NCI-H2227 treated with DMSO at 0.1 percent for 48 hours (cell line): ENCODE data around the gene GTF2F1.
"Not testable (repeated sequence)": the region's sequence is repeated elsewhere in the genome, so short reads cannot be mapped to it uniquely, and the experiment has no call there.

Experiments used
- DNase-seq: peaks from one replicate; lab custom pipeline; 2025; lab: John Stamatoyannopoulos, UW

The GTF2F1 gene

DNA sequence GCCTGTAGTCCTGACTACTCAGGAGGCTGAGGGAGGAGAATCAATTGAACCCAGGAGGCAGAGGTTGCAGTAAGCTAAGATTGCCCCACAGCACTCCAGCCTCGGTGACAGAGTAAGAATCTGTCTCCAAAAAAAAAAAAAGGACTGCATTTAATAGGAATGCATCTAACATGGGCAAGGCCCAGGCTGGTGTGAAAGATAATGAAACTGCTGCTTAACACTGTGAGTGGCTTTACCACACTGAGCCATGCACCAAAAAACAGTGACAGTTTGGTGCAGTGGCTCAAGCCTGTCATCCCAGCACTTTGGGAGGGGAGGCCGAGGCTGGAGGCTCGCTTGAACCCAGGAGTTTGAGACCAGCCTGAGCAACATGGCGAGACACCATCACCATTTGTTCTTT is 8.6 kb downstream of the GTF2F1 start:
- DNase-seq: no peak

DNA sequence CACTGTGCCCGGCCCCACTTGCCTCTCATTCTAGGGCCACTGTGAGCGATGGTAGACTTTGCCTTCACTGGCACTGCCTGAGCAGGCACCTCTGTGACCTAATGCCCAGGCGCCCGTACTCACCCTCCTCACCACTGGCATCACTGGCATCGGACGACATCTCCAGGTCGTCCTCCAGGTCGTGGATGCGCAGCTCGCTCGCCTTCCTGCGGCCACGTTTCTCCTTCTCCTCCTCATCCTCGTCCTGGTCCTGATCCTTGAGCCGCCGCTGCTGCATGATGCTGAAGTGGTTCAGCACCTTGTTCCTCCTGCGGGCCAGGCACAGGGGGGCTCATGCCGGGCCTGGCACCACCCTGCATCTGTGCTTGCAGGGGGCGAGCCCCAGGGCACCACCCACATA is 9.8 kb downstream of the GTF2F1 start:
- no peak for DNase-seq

DNA sequence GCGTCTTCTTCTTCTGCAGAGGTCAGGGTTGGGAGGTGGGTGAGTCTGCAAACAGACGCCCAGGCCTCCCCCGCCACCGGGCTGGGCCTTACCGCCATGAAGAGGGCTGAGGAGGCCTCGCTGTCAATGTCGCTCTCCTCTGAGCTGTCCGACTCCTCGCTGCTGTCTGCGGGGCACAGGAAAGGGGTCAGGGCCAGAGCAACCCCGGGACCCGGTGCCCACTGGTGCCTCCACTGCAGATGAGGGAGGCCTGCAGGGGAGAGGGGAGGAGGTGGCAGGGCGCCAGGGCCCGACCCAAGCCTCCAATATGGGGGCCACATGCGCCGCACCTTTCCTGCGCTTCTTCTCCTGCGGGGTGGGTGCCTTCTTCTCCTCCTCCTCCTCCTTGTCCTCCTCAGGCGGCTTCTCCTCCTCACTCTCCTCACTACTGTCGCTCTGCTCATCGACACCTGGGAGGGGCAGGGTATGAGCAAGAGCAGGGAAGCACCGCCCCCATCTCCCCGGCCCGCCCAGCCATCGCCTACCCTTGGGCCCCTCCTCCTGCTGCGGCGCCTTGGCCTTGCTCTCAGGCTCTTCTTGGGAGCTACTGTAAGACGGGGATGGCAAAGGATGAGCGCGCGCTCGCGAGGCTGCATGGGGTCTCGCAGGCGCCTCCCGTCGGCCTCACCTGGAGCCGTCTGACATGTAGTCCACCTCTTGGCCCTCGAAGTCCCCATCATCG is 11.8 kb downstream of the GTF2F1 start:
- DNase-seq: no peak

DNA sequence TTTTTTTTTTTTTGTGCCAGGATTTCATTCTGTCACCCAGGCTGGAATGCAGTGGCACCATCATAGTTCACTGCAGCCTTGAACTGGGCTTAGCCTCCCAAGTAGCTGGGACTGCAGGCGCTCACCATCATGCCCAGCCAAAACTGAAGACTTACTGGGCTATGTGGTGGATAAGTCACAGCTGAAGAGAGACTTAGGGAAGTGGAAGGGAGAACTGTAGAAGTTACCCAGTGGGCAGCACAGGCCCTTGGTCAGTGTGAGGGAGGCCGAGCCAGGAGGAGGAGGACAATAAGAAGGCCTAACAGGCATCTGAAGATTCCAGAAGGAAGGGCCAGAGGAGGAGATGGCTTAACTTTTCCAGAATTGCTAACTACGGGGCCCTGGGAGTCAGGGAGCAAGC is 13.2 kb downstream of the GTF2F1 start:
- no peak for DNase-seq

DNA sequence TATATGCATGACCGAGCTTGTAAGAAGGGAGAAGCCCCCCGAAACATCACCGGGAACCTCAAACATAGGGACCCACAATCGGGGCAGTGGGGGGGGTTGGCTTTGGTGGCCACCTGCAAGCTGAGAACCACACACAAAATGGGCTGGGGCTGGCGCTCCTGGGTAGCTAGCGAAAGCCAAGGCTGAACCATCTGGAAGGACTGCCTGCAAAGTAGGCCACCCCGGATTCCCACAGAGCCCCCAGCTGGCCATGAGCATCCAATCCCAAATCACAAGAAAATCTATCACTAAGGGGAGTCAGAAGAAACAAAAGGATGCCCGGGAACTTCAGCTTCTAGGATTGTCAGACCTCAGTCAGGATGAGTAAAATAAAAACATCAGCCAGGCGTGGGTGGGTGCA is 14.5 kb downstream of the GTF2F1 start:
- DNase-seq: no peak

DNA sequence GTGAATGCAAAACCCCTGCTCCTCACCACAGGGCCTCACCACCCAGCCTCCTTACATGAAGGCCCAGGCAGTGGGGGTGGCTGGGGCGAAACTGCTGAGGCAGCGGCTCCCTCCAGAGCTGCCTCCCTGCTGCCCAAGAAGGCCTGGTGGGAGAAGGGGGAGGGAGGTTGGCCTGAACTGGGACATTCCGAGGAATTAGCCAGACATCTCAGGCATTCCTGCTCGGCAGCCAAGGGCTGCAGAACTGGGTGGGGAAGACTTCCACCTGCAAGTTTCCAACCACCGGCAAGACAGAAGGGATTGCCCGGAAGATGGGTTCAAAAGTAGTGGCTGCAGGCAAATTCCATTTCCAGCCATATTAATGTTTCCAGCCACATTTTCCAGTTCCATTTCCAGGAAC is 14.9 kb downstream of the GTF2F1 start:
- no peak for DNase-seq

DNA sequence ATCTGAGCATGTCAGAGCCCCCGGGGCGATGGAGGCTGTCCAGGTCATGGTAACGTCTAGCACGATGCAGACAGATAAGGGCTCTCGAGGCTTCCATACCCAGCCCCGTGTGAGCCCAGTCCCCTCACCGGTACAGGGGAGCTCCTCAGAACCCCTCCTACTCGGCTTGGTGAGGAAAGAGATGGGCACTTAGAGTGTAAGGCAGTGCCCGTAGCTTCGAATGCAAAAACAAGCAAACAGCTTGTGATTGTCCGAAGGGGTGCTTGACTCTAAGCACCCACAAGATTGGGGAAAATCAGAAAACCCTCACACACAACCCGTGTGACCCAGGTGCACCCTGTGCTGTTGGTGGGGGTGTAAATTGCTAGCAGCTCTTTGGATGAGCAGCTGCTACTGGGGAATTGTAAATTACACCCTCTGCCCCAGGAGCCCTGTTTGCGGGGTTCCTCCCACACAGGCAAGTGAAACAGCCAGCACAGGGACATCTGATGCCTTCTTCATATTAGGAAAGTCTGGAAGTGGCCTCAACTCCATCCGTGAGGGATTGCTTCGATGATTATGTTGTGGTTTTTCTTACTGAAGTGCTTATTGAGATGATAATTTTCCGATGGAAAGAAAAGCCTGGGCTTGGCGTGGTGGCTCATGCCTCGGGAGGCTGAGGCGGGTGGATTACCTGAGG is 16.3 kb downstream of the GTF2F1 start:
- DNase-seq: peak; percentile 8

DNA sequence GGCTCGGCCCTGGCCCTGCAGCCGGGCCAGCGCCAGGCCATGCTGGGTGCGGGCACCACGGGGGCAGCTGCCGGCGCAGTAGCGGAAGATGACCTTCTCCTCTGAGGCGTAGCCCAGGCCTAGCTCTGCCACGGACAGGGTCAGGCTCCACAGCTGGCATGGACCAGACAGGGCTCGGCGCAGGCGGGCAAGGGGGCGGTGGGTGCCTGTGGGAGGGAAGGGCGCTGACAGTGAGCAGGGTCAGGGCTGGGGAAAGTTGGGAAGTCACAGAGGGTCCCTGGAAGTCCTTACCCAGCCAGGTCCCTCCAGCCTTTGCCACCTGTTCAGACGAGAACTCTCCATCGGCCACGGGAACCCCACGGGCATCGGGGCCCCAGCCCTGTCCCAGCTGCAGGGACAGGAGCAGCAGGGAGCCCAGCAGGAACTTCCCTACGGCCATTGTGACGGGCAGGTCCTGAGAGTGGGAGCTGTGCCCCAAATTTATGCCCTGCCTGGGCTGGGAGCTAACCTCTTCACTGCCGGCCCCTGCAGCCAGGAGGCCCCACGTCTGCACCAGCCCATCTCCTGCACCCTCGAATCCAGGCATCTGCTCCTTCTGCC is 17.5 kb downstream of the GTF2F1 start, which contains the start of gene PSPN:
PSPN (minus strand) TSS at position 523 of the 600 bp plus-strand sequence; CDS start at position 439, 84 bp downstream.
- no peak for DNase-seq

DNA sequence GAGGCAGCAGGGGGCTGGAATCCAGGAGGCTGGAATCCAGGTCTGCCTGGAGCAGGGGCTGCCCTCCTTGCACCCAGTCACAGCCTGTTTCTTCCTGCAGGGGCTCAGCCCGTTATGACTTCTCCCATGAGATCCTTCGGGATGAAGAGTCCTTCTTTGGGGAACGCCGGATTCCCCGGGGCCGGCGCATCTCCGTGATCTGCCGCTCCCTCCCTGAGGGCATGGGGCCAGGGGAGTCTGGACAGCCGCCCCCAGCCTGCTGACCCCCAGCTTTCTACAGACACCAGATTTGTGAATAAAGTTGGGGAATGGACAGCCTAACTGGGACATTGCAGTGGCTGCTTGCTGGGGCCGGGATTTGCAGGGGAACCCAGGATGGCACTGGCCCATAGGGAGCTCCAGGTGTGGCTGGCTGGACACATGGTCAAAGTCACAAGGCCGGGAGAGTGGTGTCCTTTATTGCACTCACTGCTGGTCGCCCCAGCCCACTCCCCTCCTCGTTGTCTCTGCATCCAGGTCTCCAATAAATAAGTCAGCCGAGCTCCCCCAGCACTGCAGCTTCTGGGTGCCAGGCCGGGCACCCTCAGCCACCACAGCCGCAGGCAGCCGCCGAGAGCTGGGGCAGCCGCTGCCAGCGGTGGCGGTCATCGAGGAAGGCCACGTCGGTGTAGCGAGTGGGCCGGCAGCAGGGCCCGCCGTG is 18.1 kb downstream of the GTF2F1 start:
- DNase-seq: no peak

DNA sequence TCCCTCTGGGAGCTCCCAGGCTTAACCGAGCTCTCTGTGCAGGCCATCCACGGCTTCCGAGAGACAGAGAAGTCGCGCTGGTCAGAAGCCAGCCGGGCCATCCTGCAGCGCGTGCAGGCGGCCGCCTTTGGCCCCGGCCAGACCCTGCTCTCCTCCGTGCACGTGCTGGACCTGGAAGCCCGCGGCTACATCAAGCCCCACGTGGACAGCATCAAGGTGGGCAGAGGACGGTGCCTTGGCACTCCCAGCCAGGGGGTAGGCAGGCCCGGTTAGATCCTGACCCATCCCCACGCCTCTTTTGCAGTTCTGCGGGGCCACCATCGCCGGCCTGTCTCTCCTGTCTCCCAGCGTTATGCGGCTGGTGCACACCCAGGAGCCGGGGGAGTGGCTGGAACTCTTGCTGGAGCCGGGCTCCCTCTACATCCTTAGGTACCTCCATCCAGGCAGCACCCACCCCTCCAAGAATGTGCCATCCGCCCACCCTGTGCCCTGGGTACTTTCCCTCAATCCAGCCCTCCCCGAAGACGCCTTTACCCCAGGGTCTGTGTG is 18.7 kb downstream of the GTF2F1 start:
- DNase-seq: no peak

DNA sequence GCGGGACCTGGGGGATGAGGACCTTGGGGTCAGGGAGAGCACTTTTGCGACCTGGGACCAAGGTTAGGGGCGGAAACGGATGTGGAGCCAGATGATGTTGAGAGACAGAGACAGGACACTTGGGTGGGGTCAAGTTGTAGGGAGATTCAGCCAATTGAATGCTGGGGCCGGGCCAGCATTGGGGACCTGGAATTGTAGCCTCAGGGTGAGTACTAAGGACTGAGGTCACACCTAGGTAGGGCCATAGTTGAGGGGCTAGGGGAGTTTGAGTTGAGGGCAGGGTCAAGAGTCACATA is 19.2 kb downstream of the GTF2F1 start:
- no peak for DNase-seq

DNA sequence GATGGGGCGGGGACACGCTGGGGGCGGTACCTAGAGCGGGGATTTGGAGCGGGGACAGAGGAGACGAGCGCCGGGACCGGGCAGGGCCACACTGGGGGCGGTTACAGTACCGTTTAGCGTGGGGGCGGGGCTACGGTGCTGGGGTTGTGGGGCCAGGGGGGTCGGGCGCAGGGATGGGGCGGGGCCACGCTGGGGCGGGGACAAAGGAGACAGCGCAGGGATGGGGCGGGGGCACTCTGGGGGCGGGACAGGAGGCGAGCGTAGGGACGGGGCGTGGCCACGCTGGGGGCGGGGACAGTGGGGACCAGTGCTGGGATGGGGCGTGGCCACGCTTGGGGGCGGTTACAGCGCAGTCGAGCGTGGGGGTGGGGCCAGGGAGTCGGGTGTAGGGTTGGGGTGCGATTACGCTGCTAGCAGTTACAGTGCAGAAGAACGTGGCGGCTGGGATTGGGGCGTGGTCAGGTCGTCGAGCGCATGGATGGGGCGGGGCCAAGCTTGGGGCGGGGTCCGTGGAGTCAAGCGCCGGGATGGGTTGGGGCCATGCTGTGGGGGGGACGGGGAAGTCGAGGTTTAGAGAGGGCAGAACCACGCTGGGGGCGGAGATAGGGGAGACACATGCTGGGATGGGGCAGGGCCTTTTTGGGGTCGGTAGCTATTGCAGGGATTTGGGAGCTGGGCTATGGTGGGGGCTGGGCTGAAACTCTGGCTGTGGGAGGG is 19.7 kb downstream of the GTF2F1 start:
- peak; percentile 95 for DNase-seq

DNA sequence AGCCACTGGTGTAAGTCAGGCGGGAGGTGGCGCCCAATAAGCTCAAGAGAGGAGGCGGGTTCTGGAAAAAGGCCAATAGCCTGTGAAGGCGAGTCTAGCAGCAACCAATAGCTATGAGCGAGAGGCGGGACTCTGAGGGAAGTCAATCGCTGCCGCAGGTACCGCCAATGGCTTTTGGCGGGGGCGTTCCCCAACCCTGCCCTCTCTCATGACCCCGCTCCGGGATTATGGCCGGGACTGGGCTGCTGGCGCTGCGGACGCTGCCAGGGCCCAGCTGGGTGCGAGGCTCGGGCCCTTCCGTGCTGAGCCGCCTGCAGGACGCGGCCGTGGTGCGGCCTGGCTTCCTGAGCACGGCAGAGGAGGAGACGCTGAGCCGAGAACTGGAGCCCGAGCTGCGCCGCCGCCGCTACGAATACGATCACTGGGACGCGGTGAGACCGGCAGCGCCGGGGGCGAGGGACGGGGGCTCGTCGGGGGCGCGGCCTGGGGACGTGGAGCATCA is 20.3 kb downstream of the GTF2F1 start, which contains the start of gene ALKBH7:
ALKBH7 (plus strand) TSS at position 201 of the 502 bp plus-strand sequence; CDS start at position 228, 27 bp downstream.
- peak; percentile 97 for DNase-seq

DNA sequence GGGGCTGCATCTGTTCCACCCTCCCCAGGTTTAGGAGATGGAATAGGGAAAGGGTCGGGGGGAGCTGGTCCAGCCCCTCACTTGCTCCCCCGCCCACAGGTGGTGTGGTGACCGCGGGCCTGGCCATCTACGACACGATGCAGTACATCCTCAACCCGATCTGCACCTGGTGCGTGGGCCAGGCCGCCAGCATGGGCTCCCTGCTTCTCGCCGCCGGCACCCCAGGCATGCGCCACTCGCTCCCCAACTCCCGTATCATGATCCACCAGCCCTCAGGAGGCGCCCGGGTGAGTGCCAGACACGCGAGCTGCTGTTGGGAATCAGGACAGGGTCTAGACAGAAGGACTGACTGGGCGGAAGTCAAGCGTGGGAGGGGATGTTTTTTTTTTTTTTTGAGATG is 28.6 kb downstream of the GTF2F1 start:
- no peak for DNase-seq

DNA sequence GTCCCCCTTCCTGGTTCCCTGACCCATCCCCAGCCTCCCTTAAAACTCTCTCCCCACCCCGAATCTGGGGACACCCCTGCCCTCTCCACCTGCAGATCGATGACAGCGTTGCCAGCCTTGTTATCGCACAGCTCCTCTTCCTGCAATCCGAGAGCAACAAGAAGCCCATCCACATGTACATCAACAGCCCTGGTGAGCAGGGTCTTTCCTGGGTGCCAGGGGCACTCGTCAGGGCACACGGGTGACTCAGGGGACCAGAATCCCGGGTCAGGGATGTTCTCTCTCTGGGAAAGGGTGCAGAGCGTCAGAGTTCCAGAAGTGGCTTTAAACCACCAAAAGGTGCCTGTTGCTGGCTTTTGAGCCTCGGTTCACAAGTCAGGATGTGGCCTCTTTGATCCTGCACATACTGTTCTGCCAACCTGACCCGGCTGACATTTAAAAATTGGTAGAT is 30.6 kb downstream of the GTF2F1 start:
- DNase-seq: no peak

DNA sequence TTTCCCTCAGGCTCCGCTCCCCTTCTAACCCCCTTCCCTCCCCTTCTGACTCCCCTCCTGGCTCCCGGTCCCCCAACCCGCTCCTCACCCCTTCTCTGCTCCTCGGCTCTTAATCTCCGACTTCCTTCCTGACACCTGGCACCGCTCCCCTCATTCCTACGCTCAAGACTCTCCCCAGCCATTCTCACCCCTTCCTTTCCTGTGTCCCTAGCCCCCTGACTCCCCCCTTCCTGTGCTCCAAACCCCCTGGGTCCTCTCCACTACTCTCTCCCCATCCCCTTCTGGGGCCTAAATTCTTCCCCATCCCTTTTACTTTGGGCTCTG is 31.0 kb downstream of the GTF2F1 start:
- DNase-seq: no peak

DNA sequence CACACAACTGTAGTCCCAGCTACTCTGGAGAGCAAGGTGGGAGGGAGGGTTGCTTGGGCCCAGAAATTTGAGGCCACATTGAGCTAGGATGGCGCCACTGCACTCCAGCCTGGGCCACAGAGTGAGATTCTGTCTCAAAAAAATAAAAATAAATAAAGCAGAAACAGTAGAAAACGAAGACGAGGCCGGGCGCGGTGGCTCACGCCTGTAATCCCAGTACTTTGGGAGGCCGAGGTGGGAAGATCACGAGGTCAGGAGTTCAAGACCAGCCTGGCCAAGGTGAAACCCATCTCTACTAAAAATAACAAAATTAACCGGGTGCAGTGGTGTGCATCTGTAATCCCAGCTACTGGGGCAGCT is 32.1 kb downstream of the GTF2F1 start:
- not testable (repeated sequence) for DNase-seq

DNA sequence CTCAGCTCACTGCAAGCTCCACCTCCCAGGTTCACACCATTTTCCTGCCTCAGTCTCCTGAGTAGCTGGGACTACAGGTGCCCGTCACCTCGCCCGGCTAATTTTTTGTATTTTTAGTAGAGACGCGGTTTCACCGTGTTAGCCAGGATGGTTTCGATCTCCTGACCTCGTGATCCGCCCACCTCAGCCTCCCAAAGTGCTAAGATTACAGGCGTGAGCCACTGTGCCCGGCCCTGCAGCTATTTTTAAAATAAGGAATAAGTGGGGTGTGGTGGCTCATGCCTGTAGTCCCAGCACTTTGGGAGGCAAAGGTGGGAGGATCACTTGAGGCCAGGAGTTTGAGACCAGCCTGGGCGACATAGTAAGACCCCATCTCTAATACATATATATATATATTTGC is 32.5 kb downstream of the GTF2F1 start:
- not testable (repeated sequence) for DNase-seq

DNA sequence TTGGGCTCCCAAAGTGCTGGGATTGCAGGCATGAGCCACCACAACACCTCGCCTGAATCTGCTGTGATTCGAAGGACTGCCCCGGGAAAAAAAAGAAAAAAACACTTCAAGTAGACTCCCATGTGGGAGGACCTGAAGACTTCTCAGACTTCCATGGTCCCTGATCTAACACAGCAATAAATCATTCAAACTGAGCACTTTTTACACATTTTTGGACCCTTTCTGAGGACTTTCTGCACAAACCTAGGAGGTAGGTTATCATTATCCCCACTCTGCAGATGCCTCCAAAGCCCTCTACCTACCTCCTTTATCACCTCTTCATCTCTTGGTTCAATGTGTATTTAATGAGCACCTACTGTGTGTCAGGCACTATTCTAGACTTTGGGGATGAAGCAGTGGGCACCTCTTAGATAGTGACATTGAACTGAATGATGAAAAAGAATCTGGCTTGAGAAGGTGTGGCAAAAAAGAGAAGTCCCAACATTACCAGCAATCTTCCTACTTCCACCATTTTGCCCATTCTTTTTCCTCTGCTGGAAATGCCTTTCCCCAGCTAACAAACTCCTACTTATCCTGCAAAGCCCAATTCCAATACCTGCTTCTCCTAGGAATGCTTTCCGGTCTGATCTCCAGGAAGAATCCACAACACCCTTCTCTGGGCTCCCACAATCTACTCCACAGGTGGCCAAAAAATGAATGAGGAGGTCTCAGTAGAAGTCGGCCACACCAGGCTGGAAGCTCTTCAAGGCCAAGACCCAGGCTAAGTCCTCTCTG is 33.2 kb downstream of the GTF2F1 start:
- no peak for DNase-seq

DNA sequence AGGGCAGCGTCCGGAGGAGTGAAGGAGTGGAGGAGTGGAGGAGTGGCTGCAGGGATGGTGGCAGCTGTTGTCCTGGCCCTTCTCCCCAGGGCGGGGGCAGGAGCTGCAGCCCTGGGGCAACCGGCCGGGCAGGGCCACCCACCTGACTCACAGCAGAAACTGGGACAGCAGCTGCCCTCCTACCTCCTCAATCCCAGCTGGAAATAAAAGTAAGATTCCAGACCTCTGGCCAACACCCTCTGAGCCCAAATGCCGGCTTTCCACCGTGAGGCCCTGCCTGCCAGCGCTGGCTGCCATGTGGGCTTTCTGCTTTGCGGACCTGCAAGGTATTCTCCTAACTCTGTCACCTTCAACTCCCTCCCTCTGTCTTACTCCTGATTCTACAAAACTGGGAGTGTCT is 35.0 kb downstream of the GTF2F1 start:
- no peak for DNase-seq

DNA sequence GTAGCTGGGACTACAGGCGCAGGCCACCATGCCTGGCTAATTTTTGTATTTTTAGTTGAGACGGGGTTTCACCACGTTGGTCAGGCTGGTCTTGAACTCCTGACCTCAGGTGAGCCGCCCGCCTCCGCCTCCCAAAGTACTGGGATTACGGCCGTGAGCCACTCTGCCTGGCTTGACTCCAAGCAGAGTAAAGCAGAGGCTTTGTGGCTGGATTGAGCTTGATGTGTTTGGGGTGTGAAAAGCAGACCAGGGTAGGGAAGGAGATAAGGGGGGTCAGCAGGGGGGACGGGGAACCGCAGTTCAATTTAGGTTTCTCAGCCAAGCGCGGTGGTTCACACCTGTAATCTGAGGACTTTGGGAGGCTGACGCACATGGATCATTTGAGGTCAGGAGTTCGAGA is 35.8 kb downstream of the GTF2F1 start:
- no peak for DNase-seq
